Hippocampal formation (tissue), 2 donors: ENCODE results near the gene CCSER1.

Experiments used
- DNase-seq, 2 donors: peaks; one replicate each; lab custom pipeline; 2025; lab: John Stamatoyannopoulos, UW

CCSER1 gene

DNA sequence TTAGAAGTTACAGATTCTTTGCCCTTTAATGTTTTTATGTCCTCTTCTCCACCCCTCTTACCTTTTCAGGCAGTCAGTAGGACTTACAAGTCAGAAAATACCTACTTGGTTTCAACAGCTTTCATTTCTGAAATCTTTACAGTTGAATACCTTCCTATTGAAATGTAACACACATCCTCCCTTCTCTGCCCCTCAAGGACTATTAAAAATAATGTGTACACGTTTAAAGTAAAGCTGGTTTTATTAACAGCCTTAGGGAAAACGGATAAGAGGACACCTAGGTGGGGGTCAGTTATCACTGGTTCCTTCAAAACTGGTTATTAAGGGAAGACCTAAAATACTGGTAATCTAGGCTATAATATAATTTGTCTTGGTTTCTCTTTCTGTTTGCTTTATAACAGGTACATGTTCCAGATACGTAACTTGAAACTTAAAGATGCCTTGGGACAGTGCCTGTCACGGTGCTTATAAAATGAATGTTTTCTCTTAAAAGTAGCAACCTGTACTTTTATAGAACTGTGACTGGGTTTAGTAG, 1.8 kb downstream of the CCSER1 start:
- DNase-seq = no peak

DNA sequence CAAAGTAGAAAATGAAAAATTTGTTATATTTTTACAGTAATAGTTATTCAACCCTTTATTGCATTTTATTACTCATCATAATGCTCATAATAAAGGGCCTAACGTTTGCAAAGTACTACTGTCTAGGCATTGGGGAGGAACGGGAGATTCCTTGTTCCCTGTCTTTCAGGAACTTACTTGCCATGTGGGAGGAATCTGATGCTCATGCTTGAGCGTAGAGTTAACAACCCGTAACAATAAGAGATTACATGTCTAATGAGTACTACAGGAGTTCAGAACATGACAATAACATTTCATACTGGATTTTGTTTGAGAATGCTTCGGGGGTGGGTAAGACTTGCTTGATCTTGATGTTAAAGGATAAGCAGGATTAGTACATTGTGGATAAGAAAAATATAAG, 2.9 kb downstream of the CCSER1 start:
- DNase-seq = no peak

GRCh38 chr4:90137555-90137954, 10.4 kb downstream of the CCSER1 start:
- no peak for DNase-seq

- no peak for DNase-seq
Observed at GRCh38 chr4:90142081-90142480, 14.9 kb downstream of the CCSER1 start.

- no peak for DNase-seq
Observed at GRCh38 chr4:90145319-90145718, 18.1 kb downstream of the CCSER1 start.

DNA sequence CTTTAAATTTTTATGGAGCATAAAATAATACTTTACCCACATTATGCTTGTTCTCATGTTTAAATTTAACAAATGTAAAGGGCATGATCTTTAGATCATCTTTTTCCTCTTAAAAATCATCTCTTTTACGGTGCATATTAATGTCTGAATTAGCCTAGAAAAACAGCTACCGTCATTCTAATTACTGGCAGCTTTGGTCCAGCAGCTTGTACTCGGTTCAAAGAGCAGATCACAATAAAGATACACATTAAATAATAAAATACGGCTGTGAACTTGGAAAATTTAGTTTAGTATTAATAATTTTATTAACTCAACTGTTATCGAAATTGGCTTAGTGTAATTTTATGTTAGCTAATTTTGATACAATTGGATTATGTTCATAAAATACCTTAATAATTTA, 19.1 kb downstream of the CCSER1 start:
- DNase-seq = no peak

DNA sequence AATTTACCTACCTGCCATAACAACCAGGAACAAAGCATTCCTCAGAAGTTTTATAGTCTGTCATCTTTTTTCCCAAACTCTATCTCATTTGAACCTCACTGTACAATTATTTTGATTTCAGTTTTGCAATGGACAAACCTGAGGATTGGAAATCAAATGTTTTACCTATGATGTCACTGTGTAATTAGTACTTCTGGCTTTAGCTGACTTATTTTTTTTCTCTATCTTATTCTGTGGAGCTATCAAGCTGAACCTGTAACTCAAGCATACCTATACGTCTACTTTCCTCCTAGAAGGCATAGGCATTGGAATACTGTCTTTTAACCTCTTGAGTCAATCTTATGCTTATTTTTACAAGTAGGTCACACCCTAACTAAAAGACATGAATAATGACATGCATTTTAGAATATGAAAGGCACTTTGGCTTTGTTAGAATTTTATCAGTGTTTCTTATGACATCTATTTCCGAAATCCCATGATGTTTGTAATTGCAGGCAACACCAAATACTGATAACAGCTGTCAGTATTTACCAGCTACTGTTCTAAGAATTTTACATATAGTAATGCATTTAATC, 21.5 kb downstream of the CCSER1 start:
- no peak for DNase-seq

GRCh38 chr4:90152024-90152423, 24.8 kb downstream of the CCSER1 start:
- no peak for DNase-seq

DNA sequence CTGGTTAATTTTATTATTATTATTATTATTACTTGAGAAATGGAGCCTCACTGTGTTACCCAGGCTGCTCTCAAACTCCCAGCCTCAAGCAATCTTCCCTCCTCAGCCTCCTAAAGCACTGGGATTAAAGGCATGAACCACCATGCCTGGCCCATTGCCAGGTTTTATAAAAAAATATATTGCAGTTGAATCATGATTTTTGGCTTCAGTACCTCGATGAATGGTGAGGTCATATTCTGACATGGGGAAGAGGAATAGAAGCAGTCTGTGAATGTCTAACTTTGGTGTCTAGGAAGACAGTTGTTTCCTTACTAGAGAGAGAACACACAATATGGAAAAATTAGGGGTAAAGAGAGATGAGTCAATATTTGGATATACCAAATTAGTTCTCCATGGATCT, 32.0 kb downstream of the CCSER1 start:
- no peak for DNase-seq

- no peak for DNase-seq
Observed at GRCh38 chr4:90160044-90160443, 32.9 kb downstream of the CCSER1 start.

DNA sequence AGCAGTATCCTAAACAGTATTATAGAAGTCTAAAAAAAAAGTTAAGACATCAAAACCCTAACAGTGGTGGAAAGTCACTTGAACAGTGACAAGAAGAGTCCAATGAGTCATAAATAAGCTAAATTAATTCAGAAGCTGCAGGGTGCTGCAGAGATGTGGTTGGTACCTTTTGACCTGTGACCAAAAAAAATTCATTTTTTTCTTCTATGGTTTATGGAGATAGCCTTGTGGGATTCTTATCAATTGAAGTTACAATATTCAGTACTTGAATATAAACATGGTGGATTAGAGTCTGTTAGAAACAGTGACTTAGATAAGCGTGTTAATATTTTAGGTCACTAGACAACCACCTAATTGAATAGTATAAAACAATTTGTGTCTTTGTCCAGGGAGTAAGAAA, 35.4 kb downstream of the CCSER1 start:
- DNase-seq = no peak

DNA sequence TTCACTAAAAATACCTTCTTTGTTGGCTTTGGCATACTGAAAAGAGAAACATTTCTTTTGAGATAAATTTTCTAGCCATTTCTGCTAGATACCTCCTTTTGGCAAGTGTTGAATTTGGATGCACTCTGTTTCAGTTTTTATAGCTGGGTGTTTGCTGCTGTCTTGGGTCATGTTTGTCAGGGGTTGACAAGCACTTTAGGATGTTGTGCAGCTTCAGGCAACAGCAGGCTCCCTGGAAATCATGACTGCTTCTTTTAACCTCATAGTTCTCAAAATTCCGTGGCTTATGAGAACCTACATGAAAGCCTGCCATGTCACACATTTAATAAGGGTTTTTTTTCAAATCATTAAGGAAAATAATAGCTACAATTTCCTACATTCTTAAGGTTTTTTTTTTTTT, 36.7 kb downstream of the CCSER1 start:
- no peak for DNase-seq

- DNase-seq = no peak
Observed at GRCh38 chr4:90165883-90166282, 38.7 kb downstream of the CCSER1 start.

DNA sequence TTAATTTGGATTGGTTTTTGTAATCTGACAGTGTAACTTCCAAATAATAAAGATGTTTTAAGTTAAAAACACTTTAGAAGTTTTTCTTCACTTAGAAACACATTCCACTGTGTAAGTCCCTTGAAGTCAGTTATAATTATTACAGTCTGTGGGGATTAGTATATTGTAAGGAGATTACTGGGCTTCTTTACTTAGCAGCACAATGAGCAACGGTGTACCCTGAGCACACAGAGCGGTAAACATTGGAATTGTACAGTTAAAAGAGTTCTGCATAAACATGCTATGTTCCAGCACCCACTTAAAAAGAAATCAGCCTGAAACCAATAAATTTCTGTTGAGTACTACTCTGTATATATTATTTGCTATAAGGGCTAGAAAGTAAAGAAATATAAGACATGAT, 44.3 kb downstream of the CCSER1 start:
- no peak for DNase-seq

- DNase-seq = no peak
Observed at GRCh38 chr4:90174621-90175023, 47.4 kb downstream of the CCSER1 start.

GRCh38 chr4:90181644-90182043, 54.5 kb downstream of the CCSER1 start:
- no peak for DNase-seq

DNA sequence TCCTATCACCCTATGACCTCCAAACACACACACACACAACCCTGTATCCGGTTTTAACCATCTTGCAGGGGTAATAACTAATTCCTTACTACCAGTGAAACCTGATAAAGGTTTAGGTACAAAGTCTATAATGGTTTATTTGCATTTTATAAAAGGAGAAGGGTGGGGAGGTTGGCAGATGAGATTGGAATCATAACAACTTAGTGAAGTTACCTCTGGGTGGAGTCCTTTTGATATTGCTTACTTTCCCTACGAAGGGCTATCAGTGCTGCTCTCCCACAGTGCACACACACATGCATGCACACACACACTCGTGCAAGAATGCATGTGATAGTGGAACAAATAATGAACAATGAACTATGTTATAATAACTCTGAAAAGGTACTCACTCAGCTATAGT, 56.1 kb downstream of the CCSER1 start:
- DNase-seq = no peak

DNA sequence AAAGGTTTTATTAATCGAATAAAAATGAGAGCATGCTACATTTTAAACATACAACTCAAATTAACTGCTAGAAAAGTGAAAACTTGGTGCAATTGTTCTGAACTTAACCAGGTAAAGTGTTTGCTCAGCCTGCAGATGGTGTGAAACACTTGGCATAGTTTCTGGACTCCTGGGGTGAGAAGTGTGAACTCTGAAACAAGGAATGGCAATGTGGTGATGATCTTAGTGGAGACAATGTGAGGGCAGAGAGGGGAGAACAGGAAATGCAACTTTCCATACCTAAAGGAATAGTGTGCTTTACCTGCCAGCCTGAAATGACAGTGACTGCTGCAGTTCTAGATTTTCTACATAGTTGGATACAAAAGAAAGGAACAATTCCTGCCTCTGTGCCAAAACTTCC, 57.4 kb downstream of the CCSER1 start:
- no peak for DNase-seq

GRCh38 chr4:90185416-90185815, 58.2 kb downstream of the CCSER1 start:
- no peak for DNase-seq

DNA sequence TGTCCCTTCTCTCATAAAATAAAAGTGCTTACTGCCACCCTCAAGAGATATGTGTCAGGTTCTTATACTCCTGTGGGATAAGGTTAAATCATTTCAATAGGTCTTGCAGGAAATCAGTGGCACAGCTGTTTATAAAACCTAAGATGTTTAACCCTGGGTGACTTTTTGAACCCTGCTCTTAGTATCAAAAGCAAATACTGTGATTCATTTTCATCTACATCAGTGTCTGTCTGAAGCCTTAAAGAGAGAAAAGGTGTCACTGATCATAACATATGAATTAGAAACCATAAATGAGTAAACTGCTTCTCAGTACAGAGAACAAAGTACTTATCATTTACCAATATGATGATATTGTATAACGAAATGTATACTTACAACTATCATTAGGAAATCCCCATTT, 59.0 kb downstream of the CCSER1 start:
- no peak for DNase-seq

DNA sequence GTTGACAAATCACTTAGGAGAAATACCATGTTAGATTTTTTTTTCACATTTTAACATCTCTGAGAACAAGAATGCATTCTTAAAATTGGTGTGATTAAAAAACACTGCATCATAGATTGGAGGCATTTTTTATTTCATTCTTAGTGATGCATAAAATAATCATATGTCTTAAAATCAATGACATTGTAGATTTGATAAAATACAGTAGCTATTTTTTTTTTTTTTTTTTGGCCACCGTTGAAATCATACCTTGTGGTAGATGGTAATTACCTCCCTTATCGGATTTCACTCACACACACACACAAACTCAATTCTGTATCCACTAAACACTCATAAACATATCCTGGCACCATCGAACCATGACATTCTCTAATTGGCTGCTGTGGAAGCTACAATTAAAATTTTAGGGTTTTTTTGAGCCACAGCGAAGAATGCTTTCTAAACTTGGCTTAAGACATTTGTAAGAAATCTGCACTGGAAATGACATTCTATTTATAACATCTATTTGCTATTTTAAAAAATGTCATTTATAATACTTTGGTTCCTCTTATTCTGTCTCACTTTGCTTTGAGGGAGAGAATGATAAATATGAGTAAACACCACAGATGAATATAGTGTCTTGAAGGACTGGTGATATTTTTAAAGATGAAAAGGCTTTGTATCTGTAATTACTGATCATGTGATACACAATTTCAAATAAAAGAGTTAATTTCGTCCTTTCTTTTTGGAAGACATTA, 60.1 kb downstream of the CCSER1 start:
- no peak for DNase-seq

DNA sequence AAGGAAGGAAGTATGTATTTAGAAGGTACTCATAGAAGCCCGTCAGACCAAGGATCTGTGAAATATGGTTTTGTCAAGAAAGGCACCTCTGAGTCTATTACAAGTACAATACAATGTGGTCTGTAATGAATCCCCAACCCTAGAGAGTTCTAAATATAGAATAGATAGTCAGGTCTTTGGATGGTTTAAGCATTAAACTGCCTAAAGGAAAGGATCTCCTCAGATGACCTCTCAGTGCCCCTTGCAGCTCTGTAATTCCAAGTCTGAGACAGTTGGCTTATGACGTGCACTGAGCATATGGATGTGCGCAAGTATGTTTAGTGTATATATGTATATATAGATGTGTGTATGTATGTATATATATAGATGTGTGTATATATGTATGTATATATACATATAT, 62.0 kb downstream of the CCSER1 start:
- no peak for DNase-seq

DNA sequence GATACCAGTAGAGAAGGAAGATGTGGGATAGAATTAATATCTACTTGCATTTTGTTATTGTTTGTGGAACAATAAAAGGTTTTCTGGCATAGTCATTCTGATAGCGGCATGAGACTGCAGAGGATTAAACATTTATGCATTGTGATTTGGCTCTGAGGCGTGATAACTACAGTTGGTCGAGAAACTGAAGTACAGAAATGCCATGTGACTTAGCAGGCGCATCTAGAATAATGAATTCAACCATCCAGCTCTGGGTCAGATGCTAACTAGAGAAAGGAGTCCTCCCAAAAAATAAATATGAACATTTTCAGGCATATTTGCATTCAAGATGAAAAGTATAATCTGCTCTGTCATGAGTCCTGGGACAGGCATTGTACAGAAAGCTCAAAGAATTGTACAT, 62.8 kb downstream of the CCSER1 start:
- DNase-seq = no peak

DNA sequence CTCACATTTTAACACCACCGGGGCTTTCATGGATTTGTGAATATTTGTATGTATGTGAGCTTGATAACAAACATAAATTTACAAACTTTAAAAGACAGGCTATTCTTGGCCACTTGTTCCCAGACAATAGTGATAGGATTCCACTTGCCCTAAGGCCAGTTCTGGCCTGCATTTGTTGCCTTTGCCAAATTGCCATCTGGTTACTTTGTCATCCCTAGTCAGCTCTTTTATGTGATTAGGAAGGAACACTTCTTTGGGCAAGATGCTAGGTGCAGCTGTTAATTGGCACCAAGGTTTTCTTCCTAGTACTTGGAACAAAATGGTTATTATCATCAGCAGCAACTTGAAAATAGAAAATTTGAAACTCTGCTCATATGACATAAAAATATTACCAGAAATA, 63.3 kb downstream of the CCSER1 start:
- DNase-seq = no peak
